ENCODE data around the gene RSPO1. TPM values are rescaled to one million over a fixed set of nuclear protein-coding genes. Genes with fewer than 3 reads are reported as not detected.
"Not testable (repeated sequence)": the region's sequence is repeated elsewhere in the genome, so short reads cannot be mapped to it uniquely, and the experiment has no call there.

RSPO1 gene
- total RNA-seq = not detected

- Mint-ChIP-seq H3K9me3 (no peaks in the 10 kb centered on the region), H3K27ac (no peak within 1 kb of the TSS), H3K27me3 (peaks cover 77% of the 10 kb centered on the region), H3K4me1 (ENCODE audit: low read depth) (peaks cover 3% of the 10 kb centered on the region), H3K4me3 (no peak within 1 kb of the TSS), H3K36me3 (ENCODE audit: low read depth) (no peaks in the 10 kb centered on the region)
- intact Hi-C loops (cut with micrococcal nuclease) = no loop called here
- DNase-seq (no peak), ATAC-seq (peak; percentile 53)
- CTCF ChIA-PET = interaction anchor here (1.4 to 2.1 kb wide), 2 partner anchors 10 to 32 kb away, joined by 3 to 6 read pairs; no protein-coding TSS in a partner anchor
- POLR2A ChIA-PET = interaction anchor here (0.6 kb wide), 2 partner anchors 67 to 233 kb away, joined by 3 read pairs; no protein-coding TSS in a partner anchor
- TF ChIP-seq CTCF (IDR thresholded peaks at IDR 0.05) = no peak
These were observed at the start of gene RSPO1 for GRCh38 chr1:37634244-37634991. Gene RSPO1 (minus strand): TSS chr1:37634892. CDS start chr1:37629661, 5,231 bp downstream.

- intact Hi-C loops (cut with micrococcal nuclease) = loop anchor here (5.0 kb wide), 1 partner anchor 127 kb away; the partner anchor contains the start of gene DNALI1
- CTCF ChIA-PET = interaction anchor here (1.3 to 15.0 kb wide), 7 partner anchors 8 to 228 kb away, joined by 5 to 272 read pairs (median 17); partner anchors contain the start of genes CDCA8, GNL2 and SNIP1
- H3K27me3 Mint-ChIP-seq, H3K4me3 Mint-ChIP-seq, ATAC-seq, H3K9me3 Mint-ChIP-seq, DNase-seq, POLR2A ChIA-PET, H3K27ac Mint-ChIP-seq: not testable (repeated sequence)
- Mint-ChIP-seq H3K4me1 (ENCODE audit: low read depth) (peaks cover 24% of the 10 kb centered on the region), H3K36me3 (ENCODE audit: low read depth) (peaks cover 42% of the 10 kb centered on the region)
These were observed 49.5 kb upstream of the RSPO1 start for GRCh38 chr1:37684182-37684581.

GRCh38 chr1:37682334-37682987 lies 47.8 kb upstream of the RSPO1 start:
- Mint-ChIP-seq H3K36me3 (ENCODE audit: low read depth) (peaks cover 32% of the 10 kb centered on the region), H3K4me1 (ENCODE audit: low read depth) (peaks cover 8% of the 10 kb centered on the region), H3K27ac (peak overlapping the region; percentile 63), H3K9me3 (no peaks in the 10 kb centered on the region), H3K27me3 (no peaks in the 10 kb centered on the region), H3K4me3 (no peak overlapping the region)
- intact Hi-C loops (cut with micrococcal nuclease) = loop anchor here (2.0 to 5.0 kb wide), 2 partner anchors 80 to 125 kb away; partner anchors contain the start of gene DNALI1
- DNase-seq (peak; percentile 90), ATAC-seq (peak; percentile 80)
- POLR2A ChIA-PET = interaction anchor here (0.6 to 1.6 kb wide), 7 partner anchors 11 to 226 kb away, joined by 3 to 4 read pairs (median 3); partner anchors contain the start of genes GNL2 and MEAF6
- TF ChIP-seq CTCF (IDR thresholded peaks at IDR 0.05) = peak; percentile 90
- CTCF ChIA-PET = interaction anchor here (0.6 to 15.0 kb wide), 38 partner anchors 9 to 300 kb away, joined by 3 to 272 read pairs (median 4); partner anchors contain the start of genes CDCA8, GNL2 and SNIP1

- intact Hi-C loops (cut with micrococcal nuclease) = loop anchor here (5.0 kb wide), 1 partner anchor 124 kb away; the partner anchor contains the start of gene DNALI1
- DNase-seq (no peak), ATAC-seq (no peak)
- H3K4me1 Mint-ChIP-seq (ENCODE audit: low read depth) = peaks cover 8% of the 10 kb centered on the region
- TF ChIP-seq CTCF (IDR thresholded peaks at IDR 0.05) = no peak
- ChIA-PET CTCF (interaction anchor here (0.7 to 15.0 kb wide), 12 partner anchors 11 to 227 kb away, joined by 3 to 272 read pairs (median 7); partner anchors contain the start of genes CDCA8 and GNL2), POLR2A (interaction anchor here (1.1 to 1.3 kb wide), 2 partner anchors 78 to 195 kb away, joined by 4 read pairs; no protein-coding TSS in a partner anchor)
- H3K4me3 Mint-ChIP-seq = no peak overlapping the region
- H3K36me3 Mint-ChIP-seq (ENCODE audit: low read depth) = peaks cover 29% of the 10 kb centered on the region
- no peak overlapping the region for H3K27ac Mint-ChIP-seq
- H3K27me3 Mint-ChIP-seq = no peaks in the 10 kb centered on the region
- H3K9me3 Mint-ChIP-seq = no peaks in the 10 kb centered on the region
These were observed 46.2 kb upstream of the RSPO1 start for GRCh38 chr1:37680933-37681332.

- no peak overlapping the region for H3K4me3 Mint-ChIP-seq
- intact Hi-C loops (cut with micrococcal nuclease) = no loop called here
- H3K9me3 Mint-ChIP-seq = no peaks in the 10 kb centered on the region
- TF ChIP-seq CTCF (IDR thresholded peaks at IDR 0.05) = no peak
- ATAC-seq (no peak), DNase-seq (no peak)
- CTCF ChIA-PET = interaction anchor here (1.3 to 15.0 kb wide), 3 partner anchors 11 to 191 kb away, joined by 4 to 272 read pairs (median 5); partner anchors contain the start of gene GNL2
- H3K4me1 Mint-ChIP-seq (ENCODE audit: low read depth) = peaks cover 15% of the 10 kb centered on the region
- H3K27me3 Mint-ChIP-seq = no peaks in the 10 kb centered on the region
- H3K27ac Mint-ChIP-seq = no peak overlapping the region
- peaks cover 9% of the 10 kb centered on the region for H3K36me3 Mint-ChIP-seq (ENCODE audit: low read depth)
- POLR2A ChIA-PET = interaction anchor here (0.6 to 1.1 kb wide), 2 partner anchors 49 to 52 kb away, joined by 3 read pairs; no protein-coding TSS in a partner anchor
These were observed 43.1 kb upstream of the RSPO1 start for GRCh38 chr1:37677808-37678207.
